H1 (cell line): Measurements from ENCODE around the gene TBC1D2. TPM values are rescaled to one million over a fixed set of nuclear protein-coding genes. Genes with fewer than 3 reads are reported as not detected.
"Not testable (repeated sequence)": the region's sequence is repeated elsewhere in the genome, so short reads cannot be mapped to it uniquely, and the experiment has no call there.

Experiments
- CTCF ChIA-PET: fragments of 300-600 bp; sonication (Branson Sonifier 250); formaldehyde crosslinking; loops from one replicate; lab custom pipeline; 2021; ENCODE audit not compliant: partially characterized antibody; lab: Charles Lee
- POLR2A ChIA-PET: fragments of 300-600 bp; sonication (Branson Sonifier 250); formaldehyde crosslinking; loops from one replicate; lab custom pipeline; 2021; ENCODE audit warnings: inconsistent platforms; ENCODE audit not compliant: partially characterized antibody; lab: Charles Lee
- DNase-seq, 2 experiments: peaks; one replicate each; pipeline versions ENCODE4 v3.0.0 to v3.0.0-alpha.2; 2010 to 2022; ENCODE audit warnings: low spot score in 2 of 2, low read depth in 1 of 2, mixed read lengths in 1 of 2
- FAIRE-seq: peaks from 2 replicates; lab custom pipeline; 2011; peaks lifted over from hg19 to GRCh38; lab: Jason Lieb, UNC
- H2AFZ ChIP-seq: 2 replicates; pipeline ENCODE4 v1.8.1; 2012; ENCODE audit warnings: low read length, inconsistent platforms
- H2AK5ac ChIP-seq: 2 replicates; pipeline ENCODE4 v1.6.1; 2013; ENCODE audit warnings: low read depth, low read length
- H2BK120ac ChIP-seq: replicated peaks from 2 replicates; pipeline ENCODE3; 2013; ENCODE audit warnings: low read depth, low read length, inconsistent platforms
- H2BK12ac ChIP-seq: 2 replicates; pipeline ENCODE4 v1.6.1; 2013; ENCODE audit warnings: low read depth, low read length
- H2BK15ac ChIP-seq: 2 replicates; pipeline ENCODE4 v1.6.1; 2013; ENCODE audit warnings: low read length
- H2BK20ac ChIP-seq: 2 replicates; pipeline ENCODE4 v1.6.1; 2013; ENCODE audit warnings: low read length
- H2BK5ac ChIP-seq: 2 replicates; pipeline ENCODE4 v1.6.1; 2013; ENCODE audit warnings: low read depth, low read length
- H3K14ac ChIP-seq: 2 replicates; pipeline ENCODE4 v1.6.1; 2013; ENCODE audit warnings: inconsistent platforms; ENCODE audit not compliant: insufficient read length
- H3K18ac ChIP-seq: 2 replicates; pipeline ENCODE4 v1.6.1; 2013; ENCODE audit warnings: low read length; ENCODE audit errors: extremely low read depth
- H3K23ac ChIP-seq: 2 replicates; pipeline ENCODE4 v1.6.1; 2013; ENCODE audit warnings: inconsistent platforms; ENCODE audit not compliant: insufficient read length
- H3K23me2 ChIP-seq: 2 replicates; pipeline ENCODE4 v1.6.1; 2013; ENCODE audit warnings: low read depth, low read length
- H3K27ac ChIP-seq: 2 replicates; pipeline ENCODE4 v1.6.1; 2011; ENCODE audit warnings: low read depth, low read length, inconsistent platforms
- H3K27me3 ChIP-seq, 4 experiments: replicated peaks in 1 of 4; 1 replicate in 1 of 4; 2 replicates in 3 of 4; pipeline versions ENCODE4 v1.6.1 to v1.8.1; 2011 to 2013; ENCODE audit warnings: low read length in 3 of 4, mild to moderate bottlenecking in 3 of 4, inconsistent platforms in 2 of 4, mixed read lengths in 2 of 4, moderate library complexity in 1 of 4; ENCODE audit not compliant: control insufficient read depth in 3 of 4, insufficient read depth in 3 of 4; ENCODE audit errors: extremely low read depth in 1 of 4
- H3K36me3 ChIP-seq, 4 experiments: 2 replicates each; pipeline versions ENCODE4 v1.6.1 to v1.8.1; 2011 to 2013; ENCODE audit warnings: mild to moderate bottlenecking in 4 of 4, low read length in 3 of 4, moderate library complexity in 2 of 4, control low read depth in 1 of 4, inconsistent platforms in 1 of 4; ENCODE audit not compliant: insufficient read depth in 4 of 4, control insufficient read depth in 2 of 4
- H3K4ac ChIP-seq: replicated peaks from 2 replicates; pipeline ENCODE3; 2013; ENCODE audit warnings: low read length, low read depth, mixed read lengths, inconsistent platforms; ENCODE audit not compliant: insufficient read length
- H3K4me1 ChIP-seq, 4 experiments: replicated peaks in 1 of 4; 1 replicate in 1 of 4; 2 replicates in 3 of 4; pipeline versions ENCODE4 v1.6.1 to v1.8.1; 2011 to 2013; ENCODE audit warnings: low read length in 3 of 4, inconsistent platforms in 2 of 4, mixed read lengths in 1 of 4; ENCODE audit not compliant: insufficient read depth in 4 of 4, control insufficient read depth in 3 of 4
- H3K4me2 ChIP-seq, 2 experiments: 2 replicates each; pipeline versions ENCODE4 v1.6.1 to v1.8.1; 2011 to 2013; ENCODE audit warnings: low read depth in 2 of 2, low read length in 2 of 2, control low read depth in 1 of 2, inconsistent platforms in 1 of 2, mild to moderate bottlenecking in 1 of 2; ENCODE audit not compliant: insufficient read depth in 1 of 2
- H3K4me3 ChIP-seq, 4 experiments: fragments of 200-600, 300-600 bp in 1 of 4; sonication (generic), shearing (Covaris generic), sonication (Bioruptor Twin) in 1 of 4; 2 replicates each; pipeline versions ENCODE4 v1.5.1 to v1.8.1; 2011 to 2016; ENCODE audit warnings: low read length in 4 of 4, low read depth in 3 of 4, control low read depth in 2 of 4, inconsistent platforms in 2 of 4, mild to moderate bottlenecking in 2 of 4, mixed read lengths in 1 of 4, moderate library complexity in 1 of 4; ENCODE audit not compliant: insufficient read depth in 2 of 4; ENCODE audit errors: extremely low read depth in 1 of 4
- H3K56ac ChIP-seq: replicated peaks from 2 replicates; pipeline ENCODE3; 2013; ENCODE audit warnings: low read depth, mild to moderate bottlenecking, mixed read lengths, low read length, inconsistent platforms; ENCODE audit not compliant: insufficient read length
- H3K79me1 ChIP-seq: 2 replicates; pipeline ENCODE4 v1.6.1; 2013; ENCODE audit warnings: low read depth, low read length, control low read depth
- H3K79me2 ChIP-seq, 2 experiments: 2 replicates each; pipeline versions ENCODE4 v1.6.1 to v1.8.1; 2012 to 2013; ENCODE audit warnings: low read length in 2 of 2, mild to moderate bottlenecking in 2 of 2, inconsistent platforms in 1 of 2; ENCODE audit not compliant: insufficient read depth in 2 of 2, control insufficient read depth in 1 of 2
- H3K9ac ChIP-seq, 4 experiments: replicated peaks in 1 of 4; 1 replicate in 1 of 4; 2 replicates in 3 of 4; pipeline versions ENCODE4 v1.6.1 to v1.8.1; 2011 to 2013; ENCODE audit warnings: low read depth in 3 of 4, low read length in 3 of 4, control low read depth in 2 of 4, mild to moderate bottlenecking in 2 of 4, moderate library complexity in 2 of 4, inconsistent platforms in 1 of 4; ENCODE audit errors: extremely low read depth in 1 of 4
- H3K9me3 ChIP-seq, 2 experiments: 2 replicates each; pipeline versions ENCODE4 v1.6.1 to v1.8.1; 2012 to 2013; ENCODE audit warnings: mild to moderate bottlenecking in 2 of 2, moderate library complexity in 2 of 2, control low read depth in 1 of 2, inconsistent platforms in 1 of 2, low read depth in 1 of 2, low read length in 1 of 2, mixed read lengths in 1 of 2; ENCODE audit not compliant: insufficient read depth in 2 of 2
- H4K20me1 ChIP-seq, 2 experiments: replicated peaks in 1 of 2; 2 replicates each; pipeline versions ENCODE3 to v1.8.1; 2011 to 2013; ENCODE audit warnings: inconsistent platforms in 2 of 2, low read length in 2 of 2, mild to moderate bottlenecking in 1 of 2; ENCODE audit not compliant: insufficient read depth in 2 of 2, control insufficient read depth in 1 of 2
- H4K5ac ChIP-seq: 2 replicates; pipeline ENCODE4 v1.6.1; 2013; ENCODE audit warnings: low read length, low read depth, mixed read lengths, inconsistent platforms; ENCODE audit not compliant: insufficient read length
- H4K8ac ChIP-seq: 2 replicates; pipeline ENCODE4 v1.8.0; 2013; ENCODE audit warnings: mild to moderate bottlenecking, moderate library complexity, low read length, inconsistent platforms; ENCODE audit not compliant: insufficient read depth; ENCODE audit errors: extremely low read depth
- H4K91ac ChIP-seq: replicated peaks from 2 replicates; pipeline ENCODE3; 2013; ENCODE audit warnings: low read length, mixed read lengths, inconsistent platforms; ENCODE audit not compliant: insufficient read length
- WGBS, 2 experiments: shearing (Covaris generic) in 1 of 2; methylation state at CpG; one replicate each; pipeline versions ENCODE4 v1.1.6 to v1.1.7; 2013 to 2015; ENCODE audit warnings: low lambda C conversion rate in 2 of 2, mixed read lengths in 2 of 2, inconsistent platforms in 1 of 2, low coverage in 1 of 2, missing lambda C conversion rate in 1 of 2; ENCODE audit not compliant: insufficient replicate concordance in 2 of 2, insufficient coverage in 1 of 2, insufficient read length in 1 of 2; ENCODE audit errors: extremely low coverage in 1 of 2, missing lambda C conversion rate in 1 of 2; 5-methylcytosine and 5-hydroxymethylcytosine counted together
- polyA plus RNA-seq, 7 experiments: library from polyadenylated mRNA; depleted of rRNA in 3 of 7; stranded (reverse) in 5 of 7; unstranded in 2 of 7; fragments of >200 nt in 5 of 7; fragments of 200-250 nt in 2 of 7; gene quantifications; 1 replicate in 5 of 7; 2 replicates in 1 of 7; 4 replicates in 1 of 7; pipeline versions ENCODE4 v1.2.1 to v1.2.3, GENCODE V29; 2011 to 2013; ENCODE audit warnings: missing spikeins in 2 of 7, mixed read lengths in 2 of 7
- total RNA-seq: library from RNA; stranded (reverse); fragmentation: NEBNext Ultra II Directional; extraction: Animal tissue kit (Norgen Biotek cat#: 25700); gene quantifications from 2 replicates; pipeline ENCODE4 v1.2.1, GENCODE V29; 2021

TBC1D2 gene
- total and polyA plus RNA-seq, 2 of the 8 experiments (the other 6 are each of a cell fraction or from before 2014, with no cell fraction given) = 7.4 TPM

DNA sequence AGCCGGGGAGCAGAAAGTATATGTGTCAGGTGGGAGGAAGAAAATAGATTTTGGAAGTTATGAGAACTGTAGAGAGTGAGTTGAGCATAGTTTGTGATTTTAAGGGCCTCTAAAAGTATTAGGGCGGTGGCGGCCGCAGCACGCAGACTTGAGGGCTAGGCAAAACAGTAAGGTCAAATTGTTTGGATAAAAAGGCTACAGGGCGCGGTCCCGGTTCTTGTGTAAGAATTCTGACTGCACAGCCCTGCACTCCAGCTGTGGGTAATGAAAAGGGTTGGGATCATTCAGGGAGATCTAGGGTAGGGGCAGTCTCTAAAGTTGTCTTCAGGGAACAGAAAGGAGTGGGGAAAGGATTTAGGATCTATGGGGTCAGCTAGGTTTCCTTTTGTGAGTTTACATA lies 12.1 kb upstream of the TBC1D2 start:
- DNase-seq, H3K4me3 ChIP-seq, H3K4me1 ChIP-seq, H3K27me3 ChIP-seq, H3K14ac ChIP-seq, POLR2A ChIA-PET, H2BK120ac ChIP-seq, H3K79me2 ChIP-seq, H3K4me2 ChIP-seq, H4K5ac ChIP-seq, H3K4ac ChIP-seq, H3K23me2 ChIP-seq, H2BK5ac ChIP-seq, H3K18ac ChIP-seq, H2BK20ac ChIP-seq, H2BK15ac ChIP-seq, H3K36me3 ChIP-seq, H4K20me1 ChIP-seq, H3K27ac ChIP-seq, H4K91ac ChIP-seq, H2AFZ ChIP-seq, H2AK5ac ChIP-seq, FAIRE-seq, H3K9ac ChIP-seq, H4K8ac ChIP-seq, H3K79me1 ChIP-seq, H3K9me3 ChIP-seq, H3K23ac ChIP-seq, H3K56ac ChIP-seq, H2BK12ac ChIP-seq: not testable (repeated sequence)
- CTCF ChIA-PET = interaction anchor here (0.8 kb wide), 1 partner anchor 61 kb away, joined by 3 read pairs; no protein-coding TSS in a partner anchor
- 99% methylated on average over 8 of the region's 8 CpGs; no CpG with 5 or more reads in 1 of the 2 experiments for WGBS, 2 experiments
